Islet of Langerhans (tissue), 1 donor: Measurements from ENCODE around the gene LSM4.
"Not testable (repeated sequence)": the region's sequence is repeated elsewhere in the genome, so short reads cannot be mapped to it uniquely, and the experiment has no call there.

Source experiments
- FAIRE-seq: peaks from one replicate; lab custom pipeline; 2011; peaks lifted over from hg19 to GRCh38; lab: Jason Lieb, UNC

The LSM4 gene

GRCh38 chr19:18322759-18323460 is at the start of gene LSM4:
Gene LSM4 (minus strand): TSS chr19:18323076. CDS start chr19:18323020, 56 bp downstream.
- FAIRE-seq, result no peak

GRCh38 chr19:18368504-18369222 is 45.8 kb upstream of the LSM4 start:
- FAIRE-seq, result no peak

GRCh38 chr19:18366021-18366435 is 43.2 kb upstream of the LSM4 start:
- FAIRE-seq, result no peak

- no peak for FAIRE-seq
Measured at GRCh38 chr19:18364826-18365528, 42.1 kb upstream of the LSM4 start.

GRCh38 chr19:18364277-18364825 is 41.5 kb upstream of the LSM4 start:
- not testable (repeated sequence) for FAIRE-seq

GRCh38 chr19:18363787-18364186 is 40.9 kb upstream of the LSM4 start:
- no peak for FAIRE-seq

- no peak for FAIRE-seq
Measured at GRCh38 chr19:18362934-18363542, 40.2 kb upstream of the LSM4 start.

GRCh38 chr19:18361646-18362045 is 38.8 kb upstream of the LSM4 start:
- no peak for FAIRE-seq

- no peak for FAIRE-seq
Measured at GRCh38 chr19:18357041-18357440, 34.2 kb upstream of the LSM4 start.

- FAIRE-seq, result not testable (repeated sequence)
Measured at GRCh38 chr19:18354743-18355142, 31.9 kb upstream of the LSM4 start.

GRCh38 chr19:18353378-18354005 is 30.6 kb upstream of the LSM4 start:
- FAIRE-seq, result no peak

GRCh38 chr19:18351544-18351943 is 28.7 kb upstream of the LSM4 start:
- no peak for FAIRE-seq

GRCh38 chr19:18350490-18350889 is 27.6 kb upstream of the LSM4 start:
- no peak for FAIRE-seq

GRCh38 chr19:18349524-18350128 is 26.8 kb upstream of the LSM4 start:
- FAIRE-seq, result peak; percentile 82

GRCh38 chr19:18348818-18349339 is 26.0 kb upstream of the LSM4 start:
- not testable (repeated sequence) for FAIRE-seq

- FAIRE-seq, result no peak
Measured at GRCh38 chr19:18348171-18348570, 25.3 kb upstream of the LSM4 start.

GRCh38 chr19:18346091-18346490 is 23.2 kb upstream of the LSM4 start:
- FAIRE-seq, result no peak

GRCh38 chr19:18345296-18345695 is 22.4 kb upstream of the LSM4 start:
- FAIRE-seq, result no peak

- no peak for FAIRE-seq
Measured at GRCh38 chr19:18344582-18344950, 21.7 kb upstream of the LSM4 start.

GRCh38 chr19:18342090-18342632 is 19.3 kb upstream of the LSM4 start:
- no peak for FAIRE-seq
